WTC11 (cell line): ENCODE measurements around the gene OGA. TPM values are rescaled to one million over a fixed set of nuclear protein-coding genes. Genes with fewer than 3 reads are reported as not detected.

Experiments
- ATAC-seq: fragments of 200-7000 bp; cut with Tn5 transposase; 2 replicates; pipeline ENCODE4 v1.10.0; 2021; ENCODE audit warnings: mild to moderate bottlenecking, moderate library complexity
- CTCF ChIA-PET: fragments of 300-600 bp; sonication (Branson Sonifier 250); formaldehyde crosslinking; loops from one replicate; lab custom pipeline; 2021; ENCODE audit warnings: antibody characterized with exemption; lab: Charles Lee
- POLR2A ChIA-PET: fragments of 350-600 bp; sonication (Branson Sonifier 250); formaldehyde crosslinking; loops from one replicate; lab custom pipeline; 2021; ENCODE audit warnings: antibody characterized with exemption; lab: Charles Lee
- DNase-seq: peaks from one replicate; pipeline ENCODE4 v3.0.0; 2021; ENCODE audit warnings: low spot score
- H3K27ac Mint-ChIP-seq: 2 replicates; pipeline ENCODE4 v1.8.0; 2021; ENCODE audit warnings: mixed read lengths
- H3K27me3 Mint-ChIP-seq: 2 replicates; pipeline ENCODE4 v1.8.0; 2021; ENCODE audit warnings: low read depth, mild to moderate bottlenecking, moderate library complexity, mixed read lengths
- H3K36me3 Mint-ChIP-seq: 2 replicates; pipeline ENCODE4 v1.8.0; 2021; ENCODE audit warnings: mixed read lengths
- H3K4me1 Mint-ChIP-seq: 2 replicates; pipeline ENCODE4 v1.8.0; 2022; ENCODE audit warnings: mixed read lengths
- H3K4me3 Mint-ChIP-seq: 2 replicates; pipeline ENCODE4 v1.8.0; 2021; ENCODE audit warnings: mild to moderate bottlenecking, moderate library complexity, mixed read lengths
- H3K9me3 Mint-ChIP-seq: 2 replicates; pipeline ENCODE4 v1.8.0; 2021; ENCODE audit warnings: mixed read lengths
- ATF1 ChIP-seq: sonication (generic); formaldehyde crosslinking; IDR thresholded peaks from 2 replicates; pipeline ENCODE4 v1.8.1; 2023; ENCODE audit warnings: mild to moderate bottlenecking, moderate library complexity, missing genetic modification reagents
- ATF3 ChIP-seq: sonication (generic); formaldehyde crosslinking; conservative IDR thresholded peaks from 2 replicates; pipeline ENCODE4 v1.8.1; 2022; ENCODE audit warnings: mild to moderate bottlenecking, missing genetic modification reagents
- ESRRA ChIP-seq: sonication (generic); formaldehyde crosslinking; IDR thresholded peaks from 2 replicates; pipeline ENCODE4 v1.8.1; 2022; ENCODE audit warnings: mild to moderate bottlenecking, missing genetic modification reagents, borderline replicate concordance
- FOXJ3 ChIP-seq: sonication (generic); formaldehyde crosslinking; IDR thresholded peaks from 2 replicates; pipeline ENCODE4 v1.9.0; 2021; ENCODE audit warnings: missing genetic modification reagents, mild to moderate bottlenecking, borderline replicate concordance
- FOXP1 ChIP-seq: sonication (generic); formaldehyde crosslinking; IDR thresholded peaks from 2 replicates; pipeline ENCODE4 v1.8.0; 2022; ENCODE audit warnings: missing genetic modification reagents, mild to moderate bottlenecking, moderate library complexity, borderline replicate concordance
- JUN ChIP-seq: sonication (generic); formaldehyde crosslinking; IDR thresholded peaks from 2 replicates; pipeline ENCODE4 v1.8.0; 2023; ENCODE audit warnings: mild to moderate bottlenecking, missing genetic modification reagents
- MYBL2 ChIP-seq: sonication (generic); formaldehyde crosslinking; IDR thresholded peaks from 2 replicates; pipeline ENCODE4 v1.8.1; 2023; ENCODE audit warnings: mild to moderate bottlenecking, moderate library complexity, missing genetic modification reagents
- NR3C1 ChIP-seq: sonication (generic); formaldehyde crosslinking; conservative IDR thresholded peaks from 2 replicates; pipeline ENCODE4 v1.8.1; 2023; ENCODE audit warnings: low read depth, mild to moderate bottlenecking, missing genetic modification reagents
- OVOL2 ChIP-seq: fragments of 250-450 bp; sonication (Bioruptor Pico); IDR thresholded peaks from 2 replicates; pipeline ENCODE4 v1.9.0; 2021; ENCODE audit warnings: mild to moderate bottlenecking, borderline replicate concordance
- PRRX2 ChIP-seq: fragments of 250-450 bp; sonication (Bioruptor Pico); IDR thresholded peaks from 2 replicates; pipeline ENCODE4 v1.8.0; 2021; ENCODE audit warnings: mild to moderate bottlenecking
- RORB ChIP-seq: fragments of 250-450 bp; sonication (Bioruptor Pico); IDR thresholded peaks from 2 replicates; pipeline ENCODE4 v1.9.0; 2021; ENCODE audit warnings: mild to moderate bottlenecking
- SOX15 ChIP-seq: fragments of 250-450 bp; sonication (Bioruptor Pico); IDR thresholded peaks from 2 replicates; pipeline ENCODE4 v1.9.0; 2021; ENCODE audit warnings: mild to moderate bottlenecking
- TEAD4 ChIP-seq: sonication (generic); formaldehyde crosslinking; IDR thresholded peaks from 2 replicates; pipeline ENCODE4 v1.8.0; 2022; ENCODE audit warnings: mild to moderate bottlenecking, missing genetic modification reagents
- ZMAT4 ChIP-seq: fragments of 250-450 bp; sonication (Bioruptor Pico); IDR thresholded peaks from 2 replicates; pipeline ENCODE4 v1.9.0; 2021; ENCODE audit warnings: mild to moderate bottlenecking
- ZNF219 ChIP-seq: sonication (generic); formaldehyde crosslinking; IDR thresholded peaks from 2 replicates; pipeline ENCODE4 v1.8.0; 2023; ENCODE audit warnings: missing genetic modification reagents, mild to moderate bottlenecking, borderline replicate concordance
- ZNF317 ChIP-seq: sonication (generic); formaldehyde crosslinking; IDR thresholded peaks from 2 replicates; pipeline ENCODE4 v1.8.1; 2023; ENCODE audit warnings: low read depth, mild to moderate bottlenecking, moderate library complexity, missing genetic modification reagents, borderline replicate concordance
- ZNF671 ChIP-seq: fragments of 250-450 bp; sonication (Bioruptor Pico); IDR thresholded peaks from 2 replicates; pipeline ENCODE4 v1.8.0; 2021; ENCODE audit warnings: mild to moderate bottlenecking
- total RNA-seq: library from RNA; stranded (reverse); gene quantifications from 3 replicates; pipeline ENCODE4 v1.2.3, GENCODE V29; 2021
- TF ChIP-seq, protein P1 (sequence below): fragments of 250-450 bp; sonication (Bioruptor Pico); IDR thresholded peaks from 2 replicates; pipeline ENCODE4 v2.1.2; 2022; ENCODE audit warnings: mild to moderate bottlenecking, moderate library complexity
- TF ChIP-seq, protein P2 (sequence below): sonication (generic); formaldehyde crosslinking; conservative IDR thresholded peaks from 2 replicates; pipeline ENCODE4 v1.8.1; 2023; ENCODE audit warnings: mild to moderate bottlenecking, low read depth, missing genetic modification reagents, moderate library complexity
- TF ChIP-seq, protein P3 (sequence below): fragments of 200-600 bp; IDR thresholded peaks from 2 replicates; pipeline ENCODE4 v1.8.0; 2022; ENCODE audit warnings: antibody characterized with exemption

The OGA gene
- total RNA-seq, 1 experiment from 2014 or later, result 111 TPM

- H3K27ac Mint-ChIP-seq, result no peak overlapping the region
- peak; percentile 80 for DNase-seq
- POLR2A ChIA-PET, result interaction anchor here (1.3 to 2.6 kb wide), 2 partner anchors 37 to 201 kb away, joined by 5 to 10 read pairs; partner anchors contain the start of gene OGA
Measured at GRCh38 chr10:101780818-101781654, 37.2 kb downstream of the OGA start.

GRCh38 chr10:101780187-101780817 is 37.9 kb downstream of the OGA start:
- Mint-ChIP-seq H3K4me3 (peak overlapping the region; percentile 81), H3K36me3 (0 out of 2 replicates have a peak, but pooled peaks cover under 1% of the 10 kb centered on the region), H3K9me3 (no peaks in the 10 kb centered on the region), H3K4me1 (peaks cover 57% of the 10 kb centered on the region), H3K27ac (no peak overlapping the region), H3K27me3 (peaks cover 30% of the 10 kb centered on the region)
- CTCF ChIA-PET, result interaction anchor here (0.6 to 11.0 kb wide), 27 partner anchors 9 to 619 kb away, joined by 3 to 370 read pairs (median 9); partner anchors contain the start of genes DPCD, OGA and POLL
- TF ChIP-seq MYBL2 (CRISPR knock-in tag) (no peak), FOXP1 (CRISPR knock-in tag) (no peak), TEAD4 (CRISPR knock-in tag) (no peak), NR3C1 (CRISPR knock-in tag) (no peak), ATF1 (CRISPR knock-in tag) (no peak), OVOL2 (CRISPR knock-in tag) (no peak), ZMAT4 (CRISPR knock-in tag) (no peak), ATF3 (no peak), ZNF219 (CRISPR knock-in tag) (no peak), ZNF671 (CRISPR knock-in tag) (no peak), ESRRA (CRISPR knock-in tag) (no peak), SOX15 (CRISPR knock-in tag) (no peak), PRRX2 (no peak), JUN (CRISPR knock-in tag) (no peak), FOXJ3 (CRISPR knock-in tag) (no peak), ZNF317 (CRISPR knock-in tag) (no peak)
- TF ChIP-seq, protein P1, sequence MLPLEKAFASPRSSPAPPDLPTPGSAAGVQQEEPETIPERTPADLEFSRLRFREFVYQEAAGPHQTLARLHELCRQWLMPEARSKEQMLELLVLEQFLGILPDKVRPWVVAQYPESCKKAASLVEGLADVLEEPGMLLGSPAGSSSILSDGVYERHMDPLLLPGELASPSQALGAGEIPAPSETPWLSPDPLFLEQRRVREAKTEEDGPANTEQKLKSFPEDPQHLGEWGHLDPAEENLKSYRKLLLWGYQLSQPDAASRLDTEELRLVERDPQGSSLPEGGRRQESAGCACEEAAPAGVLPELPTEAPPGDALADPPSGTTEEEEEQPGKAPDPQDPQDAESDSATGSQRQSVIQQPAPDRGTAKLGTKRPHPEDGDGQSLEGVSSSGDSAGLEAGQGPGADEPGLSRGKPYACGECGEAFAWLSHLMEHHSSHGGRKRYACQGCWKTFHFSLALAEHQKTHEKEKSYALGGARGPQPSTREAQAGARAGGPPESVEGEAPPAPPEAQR (CRISPR knock-in tag), result no peak
- TF ChIP-seq, protein P2, sequence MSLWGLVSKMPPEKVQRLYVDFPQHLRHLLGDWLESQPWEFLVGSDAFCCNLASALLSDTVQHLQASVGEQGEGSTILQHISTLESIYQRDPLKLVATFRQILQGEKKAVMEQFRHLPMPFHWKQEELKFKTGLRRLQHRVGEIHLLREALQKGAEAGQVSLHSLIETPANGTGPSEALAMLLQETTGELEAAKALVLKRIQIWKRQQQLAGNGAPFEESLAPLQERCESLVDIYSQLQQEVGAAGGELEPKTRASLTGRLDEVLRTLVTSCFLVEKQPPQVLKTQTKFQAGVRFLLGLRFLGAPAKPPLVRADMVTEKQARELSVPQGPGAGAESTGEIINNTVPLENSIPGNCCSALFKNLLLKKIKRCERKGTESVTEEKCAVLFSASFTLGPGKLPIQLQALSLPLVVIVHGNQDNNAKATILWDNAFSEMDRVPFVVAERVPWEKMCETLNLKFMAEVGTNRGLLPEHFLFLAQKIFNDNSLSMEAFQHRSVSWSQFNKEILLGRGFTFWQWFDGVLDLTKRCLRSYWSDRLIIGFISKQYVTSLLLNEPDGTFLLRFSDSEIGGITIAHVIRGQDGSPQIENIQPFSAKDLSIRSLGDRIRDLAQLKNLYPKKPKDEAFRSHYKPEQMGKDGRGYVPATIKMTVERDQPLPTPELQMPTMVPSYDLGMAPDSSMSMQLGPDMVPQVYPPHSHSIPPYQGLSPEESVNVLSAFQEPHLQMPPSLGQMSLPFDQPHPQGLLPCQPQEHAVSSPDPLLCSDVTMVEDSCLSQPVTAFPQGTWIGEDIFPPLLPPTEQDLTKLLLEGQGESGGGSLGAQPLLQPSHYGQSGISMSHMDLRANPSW (CRISPR knock-in tag), result no peak
- ATAC-seq, result no peak
- POLR2A ChIA-PET, result interaction anchor here (1.3 to 2.6 kb wide), 2 partner anchors 38 to 200 kb away, joined by 5 to 10 read pairs; partner anchors contain the start of gene OGA
- DNase-seq, result no peak

More at GRCh38 chr10:101780818-101781654, 37.2 kb downstream of the OGA start:
- H3K27me3 Mint-ChIP-seq, result peaks cover 28% of the 10 kb centered on the region
- TF ChIP-seq, protein P3, sequence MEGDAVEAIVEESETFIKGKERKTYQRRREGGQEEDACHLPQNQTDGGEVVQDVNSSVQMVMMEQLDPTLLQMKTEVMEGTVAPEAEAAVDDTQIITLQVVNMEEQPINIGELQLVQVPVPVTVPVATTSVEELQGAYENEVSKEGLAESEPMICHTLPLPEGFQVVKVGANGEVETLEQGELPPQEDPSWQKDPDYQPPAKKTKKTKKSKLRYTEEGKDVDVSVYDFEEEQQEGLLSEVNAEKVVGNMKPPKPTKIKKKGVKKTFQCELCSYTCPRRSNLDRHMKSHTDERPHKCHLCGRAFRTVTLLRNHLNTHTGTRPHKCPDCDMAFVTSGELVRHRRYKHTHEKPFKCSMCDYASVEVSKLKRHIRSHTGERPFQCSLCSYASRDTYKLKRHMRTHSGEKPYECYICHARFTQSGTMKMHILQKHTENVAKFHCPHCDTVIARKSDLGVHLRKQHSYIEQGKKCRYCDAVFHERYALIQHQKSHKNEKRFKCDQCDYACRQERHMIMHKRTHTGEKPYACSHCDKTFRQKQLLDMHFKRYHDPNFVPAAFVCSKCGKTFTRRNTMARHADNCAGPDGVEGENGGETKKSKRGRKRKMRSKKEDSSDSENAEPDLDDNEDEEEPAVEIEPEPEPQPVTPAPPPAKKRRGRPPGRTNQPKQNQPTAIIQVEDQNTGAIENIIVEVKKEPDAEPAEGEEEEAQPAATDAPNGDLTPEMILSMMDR, result peak; percentile 91
- TF ChIP-seq RORB, result no peak
- H3K36me3 Mint-ChIP-seq, result peaks cover 8% of the 10 kb centered on the region
- peak overlapping the region; percentile 100 for H3K4me3 Mint-ChIP-seq
- H3K4me1 Mint-ChIP-seq, result peaks cover 57% of the 10 kb centered on the region
- peak; percentile 20 for ATAC-seq
- CTCF ChIA-PET, result interaction anchor here (0.5 to 11.0 kb wide), 71 partner anchors 9 to 658 kb away, joined by 3 to 370 read pairs (median 4); partner anchors contain the start of genes DPCD, KCNIP2, OGA and POLL
- H3K9me3 Mint-ChIP-seq, result no peaks in the 10 kb centered on the region
